Neural crest cell (in vitro differentiated cells): Measurements from ENCODE around the gene RBPMS2. TPM values are rescaled to one million over a fixed set of nuclear protein-coding genes. Genes with fewer than 3 reads are reported as not detected.
"Not testable (repeated sequence)": the region's sequence is repeated elsewhere in the genome, so short reads cannot be mapped to it uniquely, and the experiment has no call there.

ENCODE experiments used
- DNase-seq: peaks from one replicate; pipeline ENCODE4 v3.0.0; 2021; ENCODE audit warnings: low read depth, mixed read lengths, low spot score
- H3K27ac Mint-ChIP-seq: one replicate; pipeline ENCODE4 v1.8.0; 2021; ENCODE audit warnings: mild to moderate bottlenecking, mixed read lengths; ENCODE audit not compliant: unreplicated experiment
- H3K27me3 Mint-ChIP-seq: 2 replicates; pipeline ENCODE4 v1.8.0; 2021; ENCODE audit warnings: low read depth, mild to moderate bottlenecking, mixed read lengths
- H3K36me3 Mint-ChIP-seq: 2 replicates; pipeline ENCODE4 v1.8.0; 2021; ENCODE audit warnings: low read depth, mild to moderate bottlenecking, mixed read lengths
- H3K4me1 Mint-ChIP-seq: 2 replicates; pipeline ENCODE4 v1.8.0; 2021; ENCODE audit warnings: mixed read lengths
- H3K4me3 Mint-ChIP-seq: one replicate; pipeline ENCODE4 v1.8.0; 2021; ENCODE audit warnings: mild to moderate bottlenecking, mixed read lengths
- H3K9me3 Mint-ChIP-seq: 2 replicates; pipeline ENCODE4 v1.8.0; 2021; ENCODE audit warnings: mixed read lengths
- total RNA-seq: library from RNA; stranded (reverse); gene quantifications from 2 replicates; pipeline ENCODE4 v1.2.1, GENCODE V29; 2021
- TF ChIP-seq, protein P1 (sequence below): fragments of 200-600 bp; sonication (generic); conservative IDR thresholded peaks from 2 replicates; pipeline ENCODE4 v1.5.0; 2021; ENCODE audit warnings: antibody characterized with exemption, mild to moderate bottlenecking

RBPMS2 gene
- total RNA-seq, 1 donor from 2014 or later = 40.3 TPM

GRCh38 chr15:64806509-64806908, 31.1 kb upstream of the RBPMS2 start:
- no peaks in the 10 kb centered on the region for H3K9me3 Mint-ChIP-seq
- H3K27me3 Mint-ChIP-seq = peaks cover 6% of the 10 kb centered on the region

GRCh38 chr15:64804619-64805018, 29.2 kb upstream of the RBPMS2 start:
- no peak for DNase-seq
- TF ChIP-seq, protein P1, sequence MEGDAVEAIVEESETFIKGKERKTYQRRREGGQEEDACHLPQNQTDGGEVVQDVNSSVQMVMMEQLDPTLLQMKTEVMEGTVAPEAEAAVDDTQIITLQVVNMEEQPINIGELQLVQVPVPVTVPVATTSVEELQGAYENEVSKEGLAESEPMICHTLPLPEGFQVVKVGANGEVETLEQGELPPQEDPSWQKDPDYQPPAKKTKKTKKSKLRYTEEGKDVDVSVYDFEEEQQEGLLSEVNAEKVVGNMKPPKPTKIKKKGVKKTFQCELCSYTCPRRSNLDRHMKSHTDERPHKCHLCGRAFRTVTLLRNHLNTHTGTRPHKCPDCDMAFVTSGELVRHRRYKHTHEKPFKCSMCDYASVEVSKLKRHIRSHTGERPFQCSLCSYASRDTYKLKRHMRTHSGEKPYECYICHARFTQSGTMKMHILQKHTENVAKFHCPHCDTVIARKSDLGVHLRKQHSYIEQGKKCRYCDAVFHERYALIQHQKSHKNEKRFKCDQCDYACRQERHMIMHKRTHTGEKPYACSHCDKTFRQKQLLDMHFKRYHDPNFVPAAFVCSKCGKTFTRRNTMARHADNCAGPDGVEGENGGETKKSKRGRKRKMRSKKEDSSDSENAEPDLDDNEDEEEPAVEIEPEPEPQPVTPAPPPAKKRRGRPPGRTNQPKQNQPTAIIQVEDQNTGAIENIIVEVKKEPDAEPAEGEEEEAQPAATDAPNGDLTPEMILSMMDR = no peak
- no peaks in the 10 kb centered on the region for H3K9me3 Mint-ChIP-seq
- H3K27me3 Mint-ChIP-seq = peaks cover 6% of the 10 kb centered on the region
- H3K4me3 Mint-ChIP-seq = no peak overlapping the region
- H3K36me3 Mint-ChIP-seq = no peaks in the 10 kb centered on the region
- peaks cover 22% of the 10 kb centered on the region for H3K4me1 Mint-ChIP-seq
- H3K27ac Mint-ChIP-seq = no peak overlapping the region

More at GRCh38 chr15:64806509-64806908, 31.1 kb upstream of the RBPMS2 start:
- DNase-seq = no peak
- Mint-ChIP-seq H3K4me1 (peaks cover 27% of the 10 kb centered on the region), H3K36me3 (no peaks in the 10 kb centered on the region), H3K27ac (no peak overlapping the region), H3K4me3 (no peak overlapping the region)
- TF ChIP-seq, protein P1 = no peak

- Mint-ChIP-seq H3K9me3 (no peaks in the 10 kb centered on the region), H3K4me3 (no peak overlapping the region), H3K27ac (no peak overlapping the region), H3K36me3 (no peaks in the 10 kb centered on the region), H3K27me3 (no peaks in the 10 kb centered on the region), H3K4me1 (peaks cover 14% of the 10 kb centered on the region)
- TF ChIP-seq, protein P1 = no peak
- no peak for DNase-seq
Measured at GRCh38 chr15:64803526-64803925, 28.1 kb upstream of the RBPMS2 start.

GRCh38 chr15:64800476-64800875, 25.1 kb upstream of the RBPMS2 start:
- Mint-ChIP-seq H3K27me3 (no peaks in the 10 kb centered on the region), H3K4me3 (no peak overlapping the region)

DNA sequence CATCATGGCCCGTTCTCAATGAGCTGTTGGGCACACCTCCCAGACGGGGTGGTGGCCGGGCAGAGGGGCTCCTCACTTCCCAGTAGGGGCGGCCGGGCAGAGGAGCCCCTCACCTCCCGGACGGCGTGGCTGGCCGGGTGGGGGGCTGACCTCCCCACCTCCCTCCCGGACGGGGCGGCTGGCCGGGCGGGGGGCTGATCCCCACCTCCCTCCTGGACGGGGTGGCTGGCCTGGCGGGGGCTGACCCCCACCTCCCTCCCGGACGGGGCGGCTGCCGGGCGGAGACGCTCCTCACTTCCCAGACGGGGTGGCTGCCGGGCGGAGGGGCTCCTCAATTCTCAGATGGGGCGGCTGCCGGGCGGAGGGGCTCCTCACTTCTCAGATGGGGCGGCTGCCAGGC, 23.5 kb upstream of the RBPMS2 start:
- not testable (repeated sequence) for DNase-seq, H3K4me3 Mint-ChIP-seq, H3K4me1 Mint-ChIP-seq, H3K36me3 Mint-ChIP-seq, H3K27ac Mint-ChIP-seq, H3K9me3 Mint-ChIP-seq, H3K27me3 Mint-ChIP-seq

More at GRCh38 chr15:64800476-64800875, 25.1 kb upstream of the RBPMS2 start:
- no peaks in the 10 kb centered on the region for H3K9me3 Mint-ChIP-seq
- TF ChIP-seq, protein P1 = no peak
- H3K36me3 Mint-ChIP-seq = no peaks in the 10 kb centered on the region
- H3K27ac Mint-ChIP-seq = no peak overlapping the region
- no peak for DNase-seq
- peaks cover 5% of the 10 kb centered on the region for H3K4me1 Mint-ChIP-seq

DNA sequence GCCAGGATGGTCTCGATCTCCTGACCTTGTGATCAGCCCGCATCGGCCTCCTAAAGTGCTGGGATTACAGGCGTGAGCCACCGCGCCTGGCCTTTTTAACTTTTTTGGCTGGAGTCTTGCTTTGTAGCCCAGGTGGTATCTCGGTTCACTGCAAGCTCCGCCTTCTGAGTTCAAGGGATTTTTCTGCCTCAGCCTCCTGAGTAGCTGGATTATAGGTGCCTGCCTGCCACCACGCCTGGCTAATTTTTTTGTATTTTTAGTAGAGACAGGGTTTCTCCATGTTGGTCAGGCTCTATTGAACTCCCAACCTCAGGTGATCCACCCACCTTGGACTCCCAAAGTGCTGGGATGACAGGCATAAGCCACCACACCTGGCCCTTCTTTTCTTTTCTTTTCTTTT, 20.5 kb upstream of the RBPMS2 start:
- H3K4me1 Mint-ChIP-seq, H3K36me3 Mint-ChIP-seq, H3K27ac Mint-ChIP-seq, H3K9me3 Mint-ChIP-seq, DNase-seq, H3K27me3 Mint-ChIP-seq, H3K4me3 Mint-ChIP-seq: not testable (repeated sequence)

- H3K27ac Mint-ChIP-seq, H3K9me3 Mint-ChIP-seq, H3K4me1 Mint-ChIP-seq, DNase-seq, H3K4me3 Mint-ChIP-seq, H3K36me3 Mint-ChIP-seq, H3K27me3 Mint-ChIP-seq: not testable (repeated sequence)
Measured at GRCh38 chr15:64795299-64795698, 19.9 kb upstream of the RBPMS2 start.
